K562 (cell line): ENCODE data around the gene VIM. TPM values are rescaled to one million over a fixed set of nuclear protein-coding genes. Genes with fewer than 3 reads are reported as not detected.

ENCODE experiments used
- ATAC-seq: fragments of 200-7000 bp; cut with Tn5 transposase; 3 replicates; pipeline ENCODE4 v1.9.1; 2020; ENCODE audit warnings: moderate library complexity
- BruUV-seq: library from RNA; stranded (reverse); fragments of 400-500 nt; replicated peaks from 2 replicates; lab custom pipeline; 2021; lab: Mats Ljungman, UMichigan
- CTCF ChIA-PET: fragments of 300-600 bp; formaldehyde crosslinking; extraction: SDS; loops from one replicate; lab custom pipeline; 2021; ENCODE audit warnings: low intra/inter-chr PET ratio; lab: Yijun Ruan, JAX
- POLR2A ChIA-PET: fragments of 300-600, 350-650 bp; sonication (Branson Sonifier 250); formaldehyde crosslinking; extraction: SDS; loops from one replicate; lab custom pipeline; 2021; ENCODE audit warnings: antibody characterized with exemption, inconsistent platforms; lab: Yijun Ruan, JAX
- DNase-seq, 4 experiments: peaks; one replicate each; pipeline versions ENCODE4 v3.0.0 to v3.0.0-alpha.2; 2011 to 2018; ENCODE audit warnings: low spot score in 3 of 4, mixed read lengths in 3 of 4; ENCODE audit errors: extremely low read depth in 1 of 4
- FAIRE-seq: peaks from 2 replicates; lab custom pipeline; 2011; peaks lifted over from hg19 to GRCh38; lab: Jason Lieb, UNC
- H2AFZ ChIP-seq: 2 replicates; pipeline ENCODE4 v1.6.0; 2011; ENCODE audit warnings: low read depth, low read length, control low read depth, inconsistent platforms
- H3K27ac ChIP-seq: fragments of 200-600 bp; 3 replicates; pipeline ENCODE4 v1.8.0; 2011; ENCODE audit warnings: low read depth, mild to moderate bottlenecking, control low read depth, inconsistent platforms, low read length, moderate library complexity, mixed read lengths; ENCODE audit errors: extremely low read depth
- H3K27me3 ChIP-seq, 2 experiments: fragments of 300-600 bp in 1 of 2; 2 replicates in 1 of 2; 3 replicates in 1 of 2; pipeline versions ENCODE4 v1.6.0 to v1.8.0; 2011; ENCODE audit warnings: inconsistent platforms in 2 of 2, low read length in 2 of 2, mild to moderate bottlenecking in 1 of 2, mixed read lengths in 1 of 2, moderate library complexity in 1 of 2; ENCODE audit not compliant: control insufficient read depth in 2 of 2, insufficient read depth in 2 of 2
- H3K36me3 ChIP-seq: fragments of 300-600 bp; 3 replicates; pipeline ENCODE4 v1.8.0; 2011; ENCODE audit warnings: mild to moderate bottlenecking, low read length, inconsistent platforms; ENCODE audit not compliant: control insufficient read depth, insufficient read depth
- H3K4me1 ChIP-seq, 2 experiments: fragments of 200-600 bp in 1 of 2; replicated peaks in 1 of 2; 2 replicates in 1 of 2; 3 replicates in 1 of 2; pipeline versions ENCODE4 v1.5.1 to v1.8.0; 2011; ENCODE audit warnings: inconsistent platforms in 2 of 2, low read length in 2 of 2, mild to moderate bottlenecking in 1 of 2, mixed read lengths in 1 of 2, moderate library complexity in 1 of 2; ENCODE audit not compliant: control insufficient read depth in 2 of 2, insufficient read depth in 2 of 2
- H3K4me2 ChIP-seq: 2 replicates; pipeline ENCODE4 v1.6.1; 2011; ENCODE audit warnings: low read length, control low read depth, inconsistent platforms, mixed read lengths; ENCODE audit not compliant: insufficient read depth
- H3K4me3 ChIP-seq: fragments of 200-600 bp; sonication (generic), shearing (Covaris generic); 2 replicates; pipeline ENCODE4 v1.5.1; 2016; ENCODE audit warnings: control low read depth, inconsistent platforms
- H3K79me2 ChIP-seq: fragments of 200-600 bp; 3 replicates; pipeline ENCODE4 v1.8.0; 2011; ENCODE audit warnings: low read length, inconsistent platforms; ENCODE audit not compliant: control insufficient read depth, insufficient read depth
- H3K9ac ChIP-seq, 2 experiments: 2 replicates each; pipeline versions ENCODE4 v1.6.0 to v1.6.1; 2011; ENCODE audit warnings: low read depth in 2 of 2, low read length in 2 of 2, control low read depth in 1 of 2, inconsistent platforms in 1 of 2, mild to moderate bottlenecking in 1 of 2, mixed read lengths in 1 of 2; ENCODE audit not compliant: insufficient read depth in 1 of 2
- H3K9me1 ChIP-seq: one replicate; pipeline ENCODE4 v1.6.0; 2011; ENCODE audit warnings: inconsistent platforms, mild to moderate bottlenecking, low read length, moderate library complexity; ENCODE audit not compliant: control insufficient read depth, insufficient read depth
- H3K9me3 ChIP-seq: replicated peaks from 2 replicates; pipeline ENCODE4 v1.5.1; 2011; ENCODE audit warnings: low read depth, low read length, inconsistent platforms; ENCODE audit not compliant: control insufficient read depth, insufficient read depth
- H4K20me1 ChIP-seq: replicated peaks from 2 replicates; pipeline ENCODE4 v1.6.1; 2011; ENCODE audit warnings: low read length, inconsistent platforms, mixed read lengths; ENCODE audit not compliant: control insufficient read depth, insufficient read depth
- GATAD2A ChIP-seq: fragments of 450-650 bp; IDR thresholded peaks from 2 replicates; pipeline ENCODE4 v1.6.1; 2017
- LEF1 ChIP-seq: fragments of 450-650 bp; IDR thresholded peaks from 2 replicates; pipeline ENCODE4 v1.6.1; 2016; ENCODE audit warnings: mild to moderate bottlenecking
- MNT ChIP-seq, 2 experiments: fragments of 450-650 bp; conservative IDR thresholded peaks; 2 replicates each; pipeline ENCODE4 v1.6.1; 2017; ENCODE audit warnings: mild to moderate bottlenecking in 2 of 2, moderate library complexity in 2 of 2
- ZNF431 ChIP-seq: sonication (generic); formaldehyde crosslinking; IDR thresholded peaks from 2 replicates; pipeline ENCODE4 v1.8.0; 2022; ENCODE audit warnings: mild to moderate bottlenecking, missing genetic modification reagents
- WGBS: fragments of 100-300 bp; shearing (Covaris generic); methylation state at CpG from one replicate; pipeline ENCODE4 v1.1.6; 2016; ENCODE audit warnings: low coverage, mixed read lengths; ENCODE audit not compliant: insufficient coverage; ENCODE audit errors: missing lambda C conversion rate; 5-methylcytosine and 5-hydroxymethylcytosine counted together
- in situ Hi-C: fragments of 300-500 bp; cut with MboI; formaldehyde crosslinking; loops from 4 replicates; pipeline ENCODE4 v1.15.0; 2018; ENCODE audit warnings: inconsistent platforms, mixed read lengths
- intact Hi-C: fragments of 100-400 bp; cut with micrococcal nuclease; formaldehyde crosslinking; loops from 2 replicates; pipeline ENCODE4 v1.14.2; 2022
- polyA plus RNA-seq, 8 experiments: library from polyadenylated mRNA; depleted of rRNA in 4 of 8; stranded (reverse) in 5 of 8; unstranded in 3 of 8; fragments of >200 nt; fragmentation: Nextera tagmentation in 2 of 8; fragmentation: Illumina TruSeq in 1 of 8; extraction: Ambion mirVana in 2 of 8; extraction: Trizol in 1 of 8; gene quantifications; 2 replicates each; pipeline versions ENCODE4 v1.2.1 to v1.2.3, GENCODE V29; 2011 to 2014; ENCODE audit warnings: inconsistent platforms in 1 of 8, missing spikeins in 1 of 8
- total RNA-seq, 7 experiments: library from RNA; depleted of rRNA in 6 of 7; stranded (reverse); fragments of >200 nt in 6 of 7; fragmentation: Illumina TruSeq in 2 of 7; extraction: Trizol in 2 of 7; gene quantifications; 2 replicates each; pipeline versions ENCODE4 v1.2.1 to v1.2.3, GENCODE V29; 2011 to 2021; ENCODE audit warnings: low replicate concordance in 1 of 7

The VIM gene
- total and polyA plus RNA-seq, 9 of the 15 experiments (the other 6 are each of a cell fraction or from before 2014, with no cell fraction given) = 86.0 to 621 (median 383) TPM

DNA sequence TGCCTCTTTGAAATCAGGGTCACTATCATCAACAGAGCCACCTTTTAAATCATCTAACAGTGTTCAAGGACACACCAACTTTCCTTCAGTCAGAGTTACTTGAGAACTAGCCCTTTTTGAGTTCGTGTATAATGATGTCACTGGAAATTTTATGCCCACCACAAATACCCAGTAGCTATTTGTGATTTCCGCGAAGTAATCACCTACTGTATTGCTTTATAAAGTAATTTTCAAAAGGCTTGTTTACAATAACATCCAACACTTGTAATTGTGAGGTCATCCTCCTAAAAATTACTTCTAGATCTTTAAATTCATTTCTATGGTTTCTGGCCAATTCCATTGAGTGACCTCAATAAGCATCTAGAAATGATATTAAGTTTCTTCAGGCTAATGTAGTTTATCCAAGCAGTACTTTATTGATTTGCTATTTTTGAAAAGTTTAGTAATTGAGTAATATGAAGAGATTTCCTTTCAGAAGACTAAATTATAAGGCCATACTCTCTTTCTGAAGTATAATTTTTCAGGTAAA is 39.3 kb upstream of the VIM start:
- POLR2A ChIA-PET = interaction anchor here (1.0 kb wide), 1 partner anchor 42 kb away, joined by 3 read pairs; no protein-coding TSS in a partner anchor
- Histone ChIP-seq H3K79me2 (no peaks in the 10 kb centered on the region), H3K4me3 (no peak overlapping the region), H3K9me3 (no peaks in the 10 kb centered on the region; the same call in 1 of the 2 replicates), H3K36me3 (no peaks in the 10 kb centered on the region), H3K9ac (no peak overlapping the region), H3K9me1 (no peaks in the 10 kb centered on the region), H4K20me1 (no peaks in the 10 kb centered on the region), H3K27me3 (no peaks in the 10 kb centered on the region), H2AFZ (no peak overlapping the region), H3K4me1 (no peaks in the 10 kb centered on the region), H3K27ac (no peak overlapping the region), H3K4me2 (no peak overlapping the region)
- TF ChIP-seq LEF1 (no peak), GATAD2A (no peak), ZNF431 (CRISPR knock-in tag) (no peak), MNT (conservative IDR thresholded peaks at IDR 0.05) (no peak)
- in situ Hi-C loops = no loop called here
- intact Hi-C loops = no loop called here
- DNase-seq = no peak
- CTCF ChIA-PET = no interaction called here
- no peak for FAIRE-seq
- no TSS peak for BruUV-seq
- no peak for ATAC-seq
- WGBS = 69% methylated on average over 3 of the region's 3 CpGs
